ENCODE data around the gene EYA2.

EYA2 gene

GRCh38 chr20:47036091-47036870 is 141.6 kb downstream of the EYA2 start:
- no peak for DNase-seq (ENCODE audit: low spot score)

- no peak for DNase-seq (ENCODE audit: low spot score)
Observed at GRCh38 chr20:47038566-47039560, 144.2 kb downstream of the EYA2 start.

- DNase-seq (ENCODE audit: low spot score): peak; percentile 7
Observed at GRCh38 chr20:47040506-47041125, 146.0 kb downstream of the EYA2 start.

GRCh38 chr20:47041396-47041899 is 146.8 kb downstream of the EYA2 start:
- no peak for DNase-seq (ENCODE audit: low spot score)

GRCh38 chr20:47042464-47042863 is 147.8 kb downstream of the EYA2 start:
- DNase-seq (ENCODE audit: low spot score): no peak

- no peak for DNase-seq (ENCODE audit: low spot score)
Observed at GRCh38 chr20:47043086-47043485, 148.4 kb downstream of the EYA2 start.

GRCh38 chr20:47044938-47045337 is 150.3 kb downstream of the EYA2 start:
- no peak for DNase-seq (ENCODE audit: low spot score)

- DNase-seq (ENCODE audit: low spot score): no peak
Observed at GRCh38 chr20:47048054-47048453, 153.4 kb downstream of the EYA2 start.

GRCh38 chr20:47049771-47050170 is 155.1 kb downstream of the EYA2 start:
- DNase-seq (ENCODE audit: low spot score): no peak

- no peak for DNase-seq (ENCODE audit: low spot score)
Observed at GRCh38 chr20:47050996-47051395, 156.4 kb downstream of the EYA2 start.

- DNase-seq (ENCODE audit: low spot score): no peak
Observed at GRCh38 chr20:47051936-47052526, 157.4 kb downstream of the EYA2 start.

- no peak for DNase-seq (ENCODE audit: low spot score)
Observed at GRCh38 chr20:47054506-47054905, 159.9 kb downstream of the EYA2 start.

- DNase-seq (ENCODE audit: low spot score): no peak
Observed at GRCh38 chr20:47054945-47055344, 160.3 kb downstream of the EYA2 start.

GRCh38 chr20:47055699-47056369 is 161.2 kb downstream of the EYA2 start:
- no peak for DNase-seq (ENCODE audit: low spot score)

- DNase-seq (ENCODE audit: low spot score): no peak
Observed at GRCh38 chr20:47057661-47058060, 163.0 kb downstream of the EYA2 start.

GRCh38 chr20:47058236-47058635 is 163.6 kb downstream of the EYA2 start:
- DNase-seq (ENCODE audit: low spot score): no peak

- DNase-seq (ENCODE audit: low spot score): no peak
Observed at GRCh38 chr20:47059536-47059935, 164.9 kb downstream of the EYA2 start.

GRCh38 chr20:47061549-47061948 is 166.9 kb downstream of the EYA2 start:
- DNase-seq (ENCODE audit: low spot score): no peak

- DNase-seq (ENCODE audit: low spot score): no peak
Observed at GRCh38 chr20:47062226-47062890, 167.7 kb downstream of the EYA2 start.

GRCh38 chr20:47063407-47063806 is 168.8 kb downstream of the EYA2 start:
- DNase-seq (ENCODE audit: low spot score): no peak

- DNase-seq (ENCODE audit: low spot score): no peak
Observed at GRCh38 chr20:47063808-47064207, 169.2 kb downstream of the EYA2 start.
